Gastroesophageal sphincter (tissue), 4 donors: ENCODE results near the gene LLGL1. TPM values are rescaled to one million over a fixed set of nuclear protein-coding genes. Genes with fewer than 3 reads are reported as not detected.
A peak's percentile ranks its signal among the peaks of the same experiment; 100 is the strongest.

Source experiments
- ATAC-seq: fragments of 150-250 bp; one replicate; pipeline ENCODE4 v1.9.1; 2016; ENCODE audit warnings: mild to moderate bottlenecking, moderate library complexity
- H3K27ac ChIP-seq, 4 donors: fragments of 200-600 bp; sonication (generic) in 3 of 4; 1 replicate in 3 of 4; 2 replicates in 1 of 4; pipeline ENCODE4 v1.5.1; 2016 to 2019
- H3K27me3 ChIP-seq: fragments of 200-600 bp; sonication (generic); one replicate; pipeline ENCODE4 v1.5.1; 2019
- H3K36me3 ChIP-seq, 2 donors: fragments of 200-600 bp; sonication (generic); one replicate each; pipeline ENCODE4 v1.5.1; 2019; ENCODE audit warnings: control low read depth in 1 of 2
- H3K4me1 ChIP-seq, 3 donors: fragments of 200-600 bp; sonication (generic); 1 replicate in 2 of 3; 2 replicates in 1 of 3; pipeline ENCODE4 v1.5.1; 2016 to 2019; ENCODE audit warnings: control low read depth in 2 of 3
- H3K4me3 ChIP-seq, 2 donors: fragments of 200-600 bp; sonication (generic); one replicate each; pipeline ENCODE4 v1.5.1; 2019; ENCODE audit warnings: mild to moderate bottlenecking in 1 of 2, moderate library complexity in 1 of 2
- H3K9me3 ChIP-seq, 3 donors: fragments of 200-600 bp; sonication (generic); one replicate each; pipeline ENCODE4 v1.5.1; 2017 to 2019; ENCODE audit warnings: control low read depth in 2 of 3
- EP300 ChIP-seq: sonication (generic); formaldehyde crosslinking; IDR thresholded peaks from one replicate; pipeline ENCODE4 v1.6.1; 2017; ENCODE audit warnings: antibody characterized with exemption, mild to moderate bottlenecking
- POLR2A ChIP-seq, 2 donors: fragments of 450-650 bp; IDR thresholded peaks; one replicate each; pipeline ENCODE4 v1.6.1; 2017; ENCODE audit warnings: antibody characterized with exemption in 2 of 2, mild to moderate bottlenecking in 2 of 2, moderate library complexity in 1 of 2
- POLR2AphosphoS5 ChIP-seq: sonication (generic); formaldehyde crosslinking; IDR thresholded peaks from one replicate; pipeline ENCODE4 v1.6.1; 2017; ENCODE audit warnings: antibody characterized with exemption
- WGBS, 2 donors: methylation state at CpG; one replicate each; pipeline ENCODE4 v1.1.5; 2018; ENCODE audit warnings: low coverage in 1 of 2; 5-methylcytosine and 5-hydroxymethylcytosine counted together
- total RNA-seq, 4 donors: library from RNA; depleted of rRNA; stranded (reverse); fragments of >200 nt; gene quantifications; one replicate each; pipeline ENCODE4 v1.1.0, GENCODE V29; 2016
- TF ChIP-seq, protein P1 (sequence below), 4 experiments: fragments of 200-600 bp in 2 of 4; fragments of 450-650 bp in 2 of 4; sonication (generic) in 1 of 4; IDR thresholded peaks; one replicate each; pipeline ENCODE4 v1.5.1; 2017 to 2019; ENCODE audit warnings: antibody characterized with exemption in 4 of 4, mild to moderate bottlenecking in 2 of 4, moderate library complexity in 2 of 4

The LLGL1 gene
- total RNA-seq, 4 donors from 2014 or later = 16.7 to 31.7 (median 22.1) TPM

GRCh38 chr17:18248300-18248731 is 22.9 kb downstream of the LLGL1 start:
- H3K9me3 ChIP-seq = no peaks in the 10 kb centered on the region
- no peaks in the 10 kb centered on the region for H3K27me3 ChIP-seq
- ATAC-seq = peak; percentile 59
- TF ChIP-seq, protein P1, sequence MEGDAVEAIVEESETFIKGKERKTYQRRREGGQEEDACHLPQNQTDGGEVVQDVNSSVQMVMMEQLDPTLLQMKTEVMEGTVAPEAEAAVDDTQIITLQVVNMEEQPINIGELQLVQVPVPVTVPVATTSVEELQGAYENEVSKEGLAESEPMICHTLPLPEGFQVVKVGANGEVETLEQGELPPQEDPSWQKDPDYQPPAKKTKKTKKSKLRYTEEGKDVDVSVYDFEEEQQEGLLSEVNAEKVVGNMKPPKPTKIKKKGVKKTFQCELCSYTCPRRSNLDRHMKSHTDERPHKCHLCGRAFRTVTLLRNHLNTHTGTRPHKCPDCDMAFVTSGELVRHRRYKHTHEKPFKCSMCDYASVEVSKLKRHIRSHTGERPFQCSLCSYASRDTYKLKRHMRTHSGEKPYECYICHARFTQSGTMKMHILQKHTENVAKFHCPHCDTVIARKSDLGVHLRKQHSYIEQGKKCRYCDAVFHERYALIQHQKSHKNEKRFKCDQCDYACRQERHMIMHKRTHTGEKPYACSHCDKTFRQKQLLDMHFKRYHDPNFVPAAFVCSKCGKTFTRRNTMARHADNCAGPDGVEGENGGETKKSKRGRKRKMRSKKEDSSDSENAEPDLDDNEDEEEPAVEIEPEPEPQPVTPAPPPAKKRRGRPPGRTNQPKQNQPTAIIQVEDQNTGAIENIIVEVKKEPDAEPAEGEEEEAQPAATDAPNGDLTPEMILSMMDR (IDR thresholded peaks at IDR 0.05) = peak in 3 of 4 experiments; percentile 56 to 66 (median 64)
- TF ChIP-seq POLR2AphosphoS5 (no peak), POLR2A (IDR thresholded peaks at IDR 0.05) (no peak)
- peaks cover 0 to 100% of the 10 kb centered on the region in 2 donors for H3K36me3 ChIP-seq
- WGBS, 2 donors = 5% methylated on average over 8 of the region's 9 CpGs; no CpG with 5 or more reads in 1 of the 2 donors
- H3K4me3 ChIP-seq = no peak overlapping the region
- peaks cover 0 to 29% (median 16%) of the 10 kb centered on the region in 3 donors for H3K4me1 ChIP-seq
- H3K27ac ChIP-seq = peak overlapping the region in 3 of 4 donors; percentile 53 to 60 (median 53)

GRCh38 chr17:18248811-18249210 is 23.4 kb downstream of the LLGL1 start:
- Histone ChIP-seq H3K4me1 (peaks cover 0 to 29% (median 16%) of the 10 kb centered on the region in 3 donors), H3K9me3 (no peaks in the 10 kb centered on the region), H3K4me3 (no peak overlapping the region), H3K36me3 (peaks cover 0 to 100% of the 10 kb centered on the region in 2 donors), H3K27ac (peak overlapping the region in 3 of 4 donors; percentile 53 to 60 (median 53)), H3K27me3 (no peaks in the 10 kb centered on the region)
- TF ChIP-seq, protein P1 (IDR thresholded peaks at IDR 0.05) = no peak
- TF ChIP-seq EP300 (no peak), POLR2AphosphoS5 (no peak), POLR2A (IDR thresholded peaks at IDR 0.05) (no peak)
- ATAC-seq = no peak
- WGBS, 2 donors = 79 to 100% methylated on average over 2 to 3 of the region's 7 CpGs

GRCh38 chr17:18250259-18250658 is 24.8 kb downstream of the LLGL1 start:
- Histone ChIP-seq H3K9me3 (no peaks in the 10 kb centered on the region), H3K36me3 (peaks cover 0 to 100% of the 10 kb centered on the region in 2 donors), H3K4me1 (peaks cover 0 to 29% (median 16%) of the 10 kb centered on the region in 3 donors), H3K4me3 (no peak overlapping the region), H3K27me3 (no peaks in the 10 kb centered on the region), H3K27ac (no peak overlapping the region)
- TF ChIP-seq, protein P1 (IDR thresholded peaks at IDR 0.05) = no peak
- TF ChIP-seq POLR2AphosphoS5 (no peak), EP300 (no peak)
- WGBS, 2 donors = 77 to 79% methylated on average over 9 of the region's 9 CpGs
- no peak for ATAC-seq

- TF ChIP-seq, protein P1 (IDR thresholded peaks at IDR 0.05) = no peak
- TF ChIP-seq POLR2A (IDR thresholded peaks at IDR 0.05) = no peak
- no peak for TF ChIP-seq EP300
- no peak for TF ChIP-seq POLR2AphosphoS5
- Histone ChIP-seq H3K9me3 (no peaks in the 10 kb centered on the region), H3K4me3 (no peak overlapping the region), H3K36me3 (peaks cover 0 to 100% of the 10 kb centered on the region in 2 donors), H3K4me1 (peaks cover 0 to 30% (median 16%) of the 10 kb centered on the region in 3 donors), H3K27me3 (no peaks in the 10 kb centered on the region), H3K27ac (no peak overlapping the region)
- WGBS, 2 donors = no CpG with 5 or more reads among the region's 14 CpGs
- ATAC-seq = no peak
Observed at GRCh38 chr17:18250708-18251107, 25.3 kb downstream of the LLGL1 start.

GRCh38 chr17:18251204-18251603 is 25.8 kb downstream of the LLGL1 start:
- H3K36me3 ChIP-seq = peaks cover 0 to 100% of the 10 kb centered on the region in 2 donors
- 55 to 79% methylated on average over 4 to 10 of the region's 15 CpGs for WGBS, 2 donors
- no peak overlapping the region for H3K4me3 ChIP-seq
- no peaks in the 10 kb centered on the region for H3K9me3 ChIP-seq
- no peak for TF ChIP-seq POLR2A (IDR thresholded peaks at IDR 0.05)
- no peak for TF ChIP-seq EP300
- TF ChIP-seq, protein P1 (IDR thresholded peaks at IDR 0.05) = no peak
- no peak for TF ChIP-seq POLR2AphosphoS5
- no peaks in the 10 kb centered on the region for H3K27me3 ChIP-seq
- no peak overlapping the region for H3K27ac ChIP-seq
- no peak for ATAC-seq
- H3K4me1 ChIP-seq = peaks cover 0 to 35% (median 16%) of the 10 kb centered on the region in 3 donors
